Measurements from ENCODE around the gene VPS33B. TPM values are rescaled to one million over a fixed set of nuclear protein-coding genes. Genes with fewer than 3 reads are reported as not detected.

VPS33B gene
- total RNA-seq, 2 experiments from 2014 or later: 22.8 to 26.2 TPM

DNA sequence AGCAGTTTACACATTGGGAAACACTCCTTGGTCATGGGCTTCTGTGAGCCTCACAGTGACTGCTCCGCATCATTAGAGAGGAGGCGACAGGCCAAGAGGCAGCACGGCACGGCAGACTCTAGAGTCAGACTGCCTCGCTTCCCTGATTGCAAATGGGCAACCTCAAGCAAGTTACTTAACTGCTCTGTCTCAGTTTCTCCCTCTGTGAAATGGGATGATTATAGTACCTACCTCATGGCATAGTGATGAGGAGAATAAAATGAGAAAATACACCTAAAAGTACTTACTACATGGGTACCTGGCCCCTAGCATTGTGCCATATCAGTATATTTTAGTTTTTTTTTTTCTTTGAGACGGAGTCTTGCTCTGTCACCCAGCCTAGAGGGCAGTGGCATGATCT is 71.7 kb downstream of the VPS33B start:
- DNase-seq (no peak), ATAC-seq (ENCODE audit: low read depth) (no peak)
- Mint-ChIP-seq H3K4me3 (no peak overlapping the region), H3K27ac (no peak overlapping the region), H3K4me1 (peaks cover 3% of the 10 kb centered on the region), H3K27me3 (no peaks in the 10 kb centered on the region), H3K9me3 (no peaks in the 10 kb centered on the region), H3K36me3 (peaks cover 21% of the 10 kb centered on the region)
- POLR2A ChIA-PET: no interaction called here

DNA sequence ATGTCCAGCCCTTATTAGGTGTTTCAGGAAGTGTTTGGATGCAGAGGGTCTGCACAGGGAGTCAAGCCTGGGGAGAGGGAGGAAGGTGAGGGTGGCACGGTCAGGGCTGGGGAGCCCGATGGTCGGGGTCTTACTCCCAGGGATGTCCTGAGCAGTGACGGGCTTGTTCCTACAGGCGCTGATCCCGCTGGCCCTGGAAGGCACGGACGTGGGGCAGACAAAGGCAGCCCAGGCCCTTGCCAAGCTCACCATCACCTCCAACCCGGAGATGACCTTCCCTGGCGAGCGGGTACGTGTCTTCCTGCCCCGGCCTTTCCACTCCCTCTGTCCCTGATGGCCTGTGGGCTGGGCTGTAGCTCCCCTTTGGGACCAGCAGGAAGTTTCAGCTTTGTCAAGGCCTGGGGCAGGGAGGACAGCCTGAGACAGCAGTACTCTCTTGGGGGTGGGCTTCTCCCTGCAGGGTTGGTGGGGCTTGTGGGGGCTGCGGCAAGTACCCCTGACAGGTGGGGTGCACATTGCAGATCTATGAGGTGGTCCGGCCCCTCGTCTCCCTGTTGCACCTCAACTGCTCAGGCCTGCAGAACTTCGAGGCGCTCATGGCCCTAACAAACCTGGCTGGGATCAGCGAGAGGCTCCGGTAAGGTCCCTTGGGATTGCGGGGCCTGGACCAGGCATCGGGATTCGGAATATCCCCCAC is 72.3 kb downstream of the VPS33B start:
- ATAC-seq (ENCODE audit: low read depth) (no peak), DNase-seq (no peak)
- Mint-ChIP-seq H3K9me3 (no peaks in the 10 kb centered on the region), H3K4me3 (no peak overlapping the region), H3K27me3 (no peaks in the 10 kb centered on the region), H3K36me3 (peaks cover 21% of the 10 kb centered on the region), H3K4me1 (peaks cover 3% of the 10 kb centered on the region), H3K27ac (no peak overlapping the region)
- POLR2A ChIA-PET: no interaction called here

Other genes starting within 250 kb of the VPS33B start
- gene FURIN, start 154.0 kb downstream of the VPS33B start, total RNA-seq: 10 to 100 TPM; 62.2 to 63.5 TPM
- 1 to 10 TPM; 6.2 to 7.5 TPM for gene FES, start 138.1 kb downstream of the VPS33B start, total RNA-seq
- gene MAN2A2, start 119.3 kb downstream of the VPS33B start, total RNA-seq: 100 to 1,000 TPM; 108 to 111 TPM
- 10 to 100 TPM; 28.1 to 29.2 TPM for gene HDDC3, start 90.0 kb downstream of the VPS33B start, total RNA-seq
- 10 to 100 TPM; 77.9 to 78.6 TPM for gene UNC45A, start 87.3 kb downstream of the VPS33B start, total RNA-seq
- 10 to 100 TPM; 31.5 to 31.6 TPM for gene RCCD1, start 67.7 kb downstream of the VPS33B start, total RNA-seq
- 100 to 1,000 TPM; 132 to 149 TPM for gene PRC1, start 28.1 kb downstream of the VPS33B start, total RNA-seq
- under 1 TPM; 0.08 to 0.20 TPM for gene SV2B, start 77.7 kb upstream of the VPS33B start, total RNA-seq

Data from activated naive CD8-positive, alpha-beta T cell treated with anti-CD3 and anti-CD28 coated beads, Interleukin-2, amount 10 ng/mL, durations not matched to agents 7 days and 5 days (primary cell).